HG03558 (cell line): ENCODE data around the gene LILRA5.
"Not testable (repeated sequence)": the region's sequence is repeated elsewhere in the genome, so short reads cannot be mapped to it uniquely, and the experiment has no call there.

ENCODE experiments used
- ATAC-seq: cut with Tn5 transposase; IDR thresholded peaks from one replicate; pipeline ENCODE4 v1.9.1; 2021; ENCODE audit warnings: moderate number of reproducible peaks; ENCODE audit not compliant: unreplicated experiment; ENCODE audit errors: extremely low read depth

LILRA5 gene

GRCh38 chr19:54335979-54336892 lies 23.3 kb upstream of the LILRA5 start:
- ATAC-seq: no peak

- ATAC-seq: no peak
These were observed 22.2 kb upstream of the LILRA5 start for GRCh38 chr19:54335164-54335563.

DNA sequence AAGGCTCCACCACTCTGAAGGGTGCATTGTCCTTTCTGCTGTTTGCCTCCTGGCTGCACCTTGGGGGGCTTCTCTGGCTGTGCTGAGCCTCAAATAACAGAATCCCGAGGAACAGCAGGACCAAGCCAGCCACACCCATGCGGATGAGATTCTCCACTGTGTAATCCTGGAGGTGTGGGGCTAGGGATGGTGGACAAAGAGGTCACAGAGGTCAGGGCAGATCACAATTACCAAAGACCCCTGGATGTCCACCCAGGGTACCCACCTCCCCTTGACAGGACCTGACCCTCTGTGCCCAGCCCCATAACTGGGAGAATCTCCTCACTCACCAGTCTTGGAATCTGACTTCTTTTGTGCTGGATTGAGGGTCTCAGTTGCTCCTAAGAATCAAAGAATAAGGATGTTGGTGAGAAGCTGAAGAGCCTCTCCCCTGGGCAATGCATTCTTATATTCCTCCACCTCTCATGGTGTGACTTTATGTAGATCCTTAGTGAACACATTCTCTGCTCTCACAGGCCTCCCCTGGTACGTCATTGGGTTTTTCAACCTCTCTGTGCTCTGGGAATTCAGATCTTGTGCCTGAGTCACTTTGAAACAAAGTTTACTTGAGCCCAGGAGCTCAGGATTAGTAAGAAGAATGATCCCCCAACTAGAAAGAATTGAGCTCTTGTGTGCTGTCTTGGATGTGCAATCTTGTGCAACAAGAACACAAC lies 20.8 kb upstream of the LILRA5 start:
- ATAC-seq: no peak

DNA sequence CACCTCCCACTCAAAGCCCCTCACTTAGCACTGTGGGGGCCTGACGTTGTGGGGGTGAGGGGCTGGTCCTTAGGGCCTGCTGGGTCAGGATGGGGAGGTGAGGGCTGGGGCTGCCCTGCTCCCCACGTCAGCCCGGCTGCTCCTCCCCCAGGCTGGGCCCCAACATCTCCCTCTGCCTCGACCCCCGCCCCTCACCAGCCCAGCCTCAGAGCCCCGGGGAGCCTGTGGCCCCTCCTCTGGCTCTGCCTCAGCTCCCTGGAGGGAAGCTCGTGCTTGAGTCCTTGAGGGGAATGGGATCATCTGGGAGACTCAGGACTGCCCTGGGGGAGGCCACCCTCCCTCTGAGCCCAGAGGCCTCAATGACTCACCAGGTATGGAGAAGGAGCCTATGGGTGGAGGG lies 19.2 kb upstream of the LILRA5 start:
- no peak for ATAC-seq

GRCh38 chr19:54331626-54332025 lies 18.7 kb upstream of the LILRA5 start:
- ATAC-seq: no peak

GRCh38 chr19:54329476-54330165 lies 16.7 kb upstream of the LILRA5 start:
- no peak for ATAC-seq

GRCh38 chr19:54328781-54329180 lies 15.8 kb upstream of the LILRA5 start:
- ATAC-seq: not testable (repeated sequence)

DNA sequence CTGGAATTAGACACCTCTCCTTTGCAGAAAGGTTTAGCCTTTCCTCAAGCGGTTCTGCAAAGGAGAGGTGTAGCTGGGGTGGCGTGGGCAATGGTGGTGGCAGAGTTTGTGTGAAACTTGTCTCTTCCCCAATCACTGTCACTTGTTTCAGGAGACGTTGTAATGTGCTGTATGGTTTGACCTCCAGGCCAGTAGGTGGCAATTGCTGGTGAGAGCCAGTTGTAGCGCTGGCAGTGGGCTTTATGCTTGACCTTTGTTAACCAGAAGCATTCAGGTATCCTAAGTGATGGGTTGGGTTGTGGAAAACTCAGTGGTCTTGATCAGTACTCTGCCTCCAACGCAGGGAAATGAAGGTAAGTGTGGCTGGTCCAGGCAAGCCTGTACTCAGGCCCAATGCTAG lies 12.7 kb upstream of the LILRA5 start:
- no peak for ATAC-seq

DNA sequence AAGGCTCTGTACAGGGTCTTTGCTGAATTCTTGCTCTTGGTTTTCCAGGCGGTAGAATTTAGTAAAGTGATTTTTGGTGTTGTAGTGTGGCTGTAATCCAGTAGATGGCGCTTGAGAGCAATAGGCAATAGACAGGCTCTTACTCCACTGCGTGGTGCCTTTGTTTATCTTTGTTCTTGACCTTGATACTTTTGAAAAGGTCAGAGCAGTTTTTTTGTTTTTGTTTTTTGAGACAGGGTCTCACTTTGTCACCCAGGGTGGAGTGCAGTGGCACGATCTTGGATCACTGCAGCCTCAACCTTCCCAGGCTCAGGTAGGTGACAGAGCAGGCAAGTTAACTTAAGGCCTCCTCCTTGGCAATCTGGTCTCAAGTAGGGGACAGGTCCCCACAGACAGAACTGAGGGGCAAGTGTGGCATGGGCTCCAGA lies 12.2 kb upstream of the LILRA5 start:
- no peak for ATAC-seq

DNA sequence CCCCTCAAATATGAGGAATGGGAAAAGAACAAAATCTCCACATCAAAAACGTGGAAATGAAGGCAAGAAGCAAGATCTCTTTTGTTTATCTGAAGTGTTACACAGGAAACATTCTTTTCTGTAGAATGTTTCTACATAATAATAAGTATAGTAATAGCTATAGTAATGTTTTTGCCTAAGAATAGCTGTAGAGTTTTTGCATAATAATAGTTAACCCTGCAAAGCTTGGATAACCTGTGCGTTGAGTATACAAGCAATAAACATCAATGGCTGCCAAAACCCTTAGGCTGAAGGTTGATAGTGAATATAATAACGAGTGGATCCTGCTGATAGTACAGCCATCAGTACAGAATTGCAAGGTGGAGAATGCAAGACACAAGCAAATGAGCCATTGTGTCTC lies 11.1 kb upstream of the LILRA5 start:
- no peak for ATAC-seq

GRCh38 chr19:54322934-54323333 lies 10.0 kb upstream of the LILRA5 start:
- ATAC-seq: not testable (repeated sequence)

DNA sequence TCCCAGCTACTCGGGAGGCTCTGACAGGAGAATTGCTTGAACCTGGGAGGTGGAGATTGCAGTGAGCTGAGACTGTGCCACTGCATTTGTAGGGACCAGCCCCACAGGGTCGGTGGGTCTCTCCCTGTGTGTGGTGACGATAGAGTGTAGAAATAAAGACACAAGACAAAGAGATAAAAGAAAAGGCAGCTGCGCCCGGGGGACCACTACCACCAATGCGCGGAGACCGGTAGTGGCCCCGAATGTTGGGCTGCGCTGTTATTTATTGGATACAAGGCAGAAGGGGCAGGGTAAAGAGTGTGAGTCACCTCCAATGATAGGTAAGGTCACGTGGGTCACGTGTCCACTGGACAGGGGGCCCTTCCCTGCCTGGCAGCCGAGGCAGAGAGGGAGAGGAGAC lies 9.3 kb upstream of the LILRA5 start:
- ATAC-seq: not testable (repeated sequence)

- ATAC-seq: no peak
These were observed 7.1 kb upstream of the LILRA5 start for GRCh38 chr19:54319892-54320670.

- ATAC-seq: no peak
These were observed 6.1 kb upstream of the LILRA5 start for GRCh38 chr19:54319049-54319448.

GRCh38 chr19:54317965-54318240 lies 4.9 kb upstream of the LILRA5 start:
- ATAC-seq: no peak

GRCh38 chr19:54317108-54317964 lies 4.4 kb upstream of the LILRA5 start:
- ATAC-seq: no peak

DNA sequence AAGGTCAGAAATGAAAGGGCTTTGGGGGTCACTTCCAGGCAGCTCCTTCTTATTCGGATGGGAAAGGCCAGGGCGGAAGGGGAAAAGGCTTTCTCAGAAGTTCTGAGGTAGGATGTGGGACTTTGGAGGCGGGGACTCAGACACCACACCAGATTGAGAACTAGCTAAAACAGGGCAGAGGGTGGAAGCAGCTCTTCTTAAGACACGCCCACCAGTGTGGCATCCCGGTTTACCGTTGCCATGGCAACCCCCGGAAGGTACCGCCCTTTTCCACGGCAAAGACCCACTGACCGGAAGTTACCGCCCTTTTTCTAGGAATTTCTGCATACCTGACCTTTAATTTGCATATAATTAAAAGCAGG lies 3.8 kb upstream of the LILRA5 start:
- no peak for ATAC-seq

GRCh38 chr19:54315956-54316355 lies 3.0 kb upstream of the LILRA5 start:
- no peak for ATAC-seq

DNA sequence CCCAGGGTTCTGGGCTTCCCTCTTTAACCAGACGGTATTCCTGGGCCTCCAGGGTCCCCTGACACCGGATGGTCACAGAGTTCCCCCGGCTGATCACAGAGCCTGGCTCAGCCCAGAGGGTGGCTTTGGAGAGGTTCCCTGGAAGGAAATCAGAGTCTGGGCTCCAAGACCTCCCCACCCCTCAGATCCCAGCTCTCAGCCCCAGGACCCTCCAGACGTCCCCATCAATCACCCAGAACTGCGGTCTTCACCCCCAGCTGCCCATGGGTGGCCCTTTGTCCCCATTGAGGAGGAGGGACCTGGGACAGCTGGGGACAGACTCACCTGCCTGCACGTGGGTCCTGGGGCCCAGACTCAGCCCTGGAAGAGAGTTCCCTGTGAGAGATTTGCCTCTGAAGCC lies 955 bp downstream of the LILRA5 start:
- ATAC-seq: no peak

- ATAC-seq: no peak
These were observed 1.5 kb downstream of the LILRA5 start for GRCh38 chr19:54311486-54311885.
